ENCODE measurements around the gene QTRT2.

QTRT2 gene

GRCh38 chr3:114127517-114127916 is 71.0 kb downstream of the QTRT2 start:
- no peak for DNase-seq

GRCh38 chr3:114128231-114128630 is 71.7 kb downstream of the QTRT2 start:
- DNase-seq: no peak

- no peak for DNase-seq
These were observed 72.3 kb downstream of the QTRT2 start for GRCh38 chr3:114128826-114129225.

GRCh38 chr3:114132500-114132899 is 76.0 kb downstream of the QTRT2 start:
- no peak for DNase-seq

GRCh38 chr3:114133947-114134346 is 77.4 kb downstream of the QTRT2 start:
- DNase-seq: no peak
